GM18858 (cell line): Measurements from ENCODE around the gene RD3L.
"Not testable (repeated sequence)": the region's sequence is repeated elsewhere in the genome, so short reads cannot be mapped to it uniquely, and the experiment has no call there.

Source experiments
- ATAC-seq: cut with Tn5 transposase; IDR thresholded peaks from one replicate; pipeline ENCODE4 v1.9.1; 2021; ENCODE audit not compliant: unreplicated experiment

The RD3L gene

DNA sequence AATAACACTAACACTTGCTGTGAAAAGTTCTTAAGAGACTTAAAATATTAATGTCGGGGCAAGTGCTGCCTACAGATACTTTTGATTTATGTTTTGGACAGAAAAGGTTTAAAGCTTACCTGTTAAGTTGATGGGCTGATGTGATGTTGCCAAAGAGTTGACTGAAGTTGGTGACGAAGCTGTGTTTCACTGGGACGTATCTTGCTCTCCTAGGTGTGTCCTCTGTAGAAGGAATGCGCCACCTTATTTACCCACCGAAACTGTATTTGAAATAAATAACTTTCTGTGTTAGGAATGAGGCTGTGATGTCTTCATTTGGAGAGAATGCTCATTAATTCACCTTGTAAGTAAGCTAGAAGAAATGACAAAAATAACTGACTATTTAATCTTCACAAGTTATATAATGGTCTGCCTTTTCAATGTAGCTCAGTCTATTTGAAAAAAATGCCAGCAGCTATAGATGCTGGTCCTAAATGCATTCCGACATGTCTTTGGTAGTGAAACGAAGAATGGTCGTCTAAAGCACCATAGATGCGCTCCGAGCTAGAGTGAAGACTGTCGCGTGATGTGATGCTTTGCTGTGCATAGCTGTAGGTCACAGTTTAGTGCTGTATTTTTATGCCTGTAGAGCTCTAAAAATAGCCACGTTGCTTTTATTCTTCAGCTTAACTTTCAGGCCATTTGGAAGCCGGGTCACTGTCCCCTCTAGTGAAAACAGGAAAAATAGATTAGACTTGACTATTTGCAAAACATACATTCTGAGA lies at the start of gene RD3L:
Gene RD3L (minus strand): TSS at position 557 of the 764 bp plus-strand sequence. CDS start 834 bp downstream, outside the sequence.
- no peak for ATAC-seq

DNA sequence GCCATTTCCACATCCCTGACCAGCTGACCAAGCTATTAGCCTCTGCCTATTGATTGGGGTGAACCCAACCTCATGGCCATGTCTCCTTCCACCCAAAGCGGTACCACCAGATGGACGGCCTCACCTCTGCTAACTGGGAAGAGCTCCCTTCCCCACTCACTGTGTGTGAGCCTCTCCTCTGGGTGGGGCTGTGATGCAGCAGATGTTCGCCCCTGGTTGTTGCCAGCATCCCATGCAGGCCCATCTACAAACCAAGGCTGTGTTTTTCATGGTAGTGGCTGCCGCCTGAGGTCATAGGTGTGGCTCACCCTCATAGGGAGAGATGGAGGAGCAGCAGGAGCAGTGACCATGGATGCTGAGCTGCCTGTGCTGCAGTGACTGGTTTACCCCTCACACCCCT lies 47.6 kb upstream of the RD3L start:
- no peak for ATAC-seq

DNA sequence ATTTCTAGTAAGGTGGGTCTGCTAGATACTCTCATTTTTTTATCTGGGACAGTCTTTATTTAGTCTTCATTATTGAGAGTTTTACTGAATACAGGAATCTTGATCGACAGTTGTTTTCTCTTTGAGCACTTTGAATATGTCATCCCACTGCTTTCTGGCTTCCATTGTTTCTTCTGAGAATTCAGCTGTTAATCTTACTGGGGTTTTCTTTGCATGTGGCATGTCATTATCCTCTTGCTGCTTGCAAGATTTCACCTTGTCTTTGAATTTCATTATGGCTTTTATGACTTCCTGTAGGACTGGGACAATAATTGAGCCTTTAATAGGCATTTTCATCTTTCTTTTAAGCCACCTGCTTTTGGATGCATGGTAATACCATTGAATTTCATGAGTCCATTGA lies 46.7 kb upstream of the RD3L start:
- no peak for ATAC-seq

DNA sequence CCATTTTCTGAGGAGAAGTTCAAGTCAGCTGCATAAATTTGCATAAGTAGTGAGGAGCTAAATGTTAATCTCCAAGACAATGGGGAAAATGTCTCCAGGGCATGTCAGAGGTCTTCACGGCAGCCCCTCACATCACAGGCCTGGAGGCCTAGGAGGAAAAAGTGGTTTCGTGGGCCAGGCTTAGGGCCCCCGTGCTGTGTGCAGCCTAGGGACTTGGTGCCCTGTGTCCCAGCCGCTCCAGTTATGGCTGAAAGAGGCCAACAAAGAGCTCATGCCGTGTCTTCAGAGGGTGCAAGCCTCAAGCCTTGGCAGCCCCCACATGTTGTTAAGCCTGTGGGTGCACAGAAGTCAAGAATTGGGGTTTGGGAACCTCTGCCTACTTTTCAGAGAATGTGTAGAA lies 41.9 kb upstream of the RD3L start:
- ATAC-seq = no peak

GRCh38 chr14:103980623-103981238 lies 38.4 kb upstream of the RD3L start:
- ATAC-seq = not testable (repeated sequence)

DNA sequence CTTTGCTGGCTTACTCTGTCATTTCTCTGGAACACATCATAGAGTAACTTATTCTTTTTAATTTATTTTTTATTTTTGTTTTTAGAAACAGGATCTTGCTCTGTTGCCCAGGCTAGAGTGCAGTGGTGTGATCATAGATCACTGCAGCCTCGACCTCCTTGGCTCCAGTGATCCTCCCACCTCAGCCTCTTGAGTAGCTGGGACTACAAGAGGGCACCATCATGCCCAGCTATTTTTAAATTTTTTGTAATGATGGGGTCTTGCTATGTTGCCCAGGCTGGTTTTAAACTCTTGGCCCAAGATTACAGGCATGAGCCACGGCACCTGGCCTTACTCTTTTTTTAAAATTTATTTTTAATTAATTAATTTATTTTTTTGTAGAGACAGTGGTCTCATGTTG lies 32.2 kb upstream of the RD3L start:
- ATAC-seq = no peak

- no peak for ATAC-seq
Measured at GRCh38 chr14:103973354-103973753, 31.0 kb upstream of the RD3L start.

GRCh38 chr14:103969961-103970360 lies 27.6 kb upstream of the RD3L start:
- no peak for ATAC-seq

DNA sequence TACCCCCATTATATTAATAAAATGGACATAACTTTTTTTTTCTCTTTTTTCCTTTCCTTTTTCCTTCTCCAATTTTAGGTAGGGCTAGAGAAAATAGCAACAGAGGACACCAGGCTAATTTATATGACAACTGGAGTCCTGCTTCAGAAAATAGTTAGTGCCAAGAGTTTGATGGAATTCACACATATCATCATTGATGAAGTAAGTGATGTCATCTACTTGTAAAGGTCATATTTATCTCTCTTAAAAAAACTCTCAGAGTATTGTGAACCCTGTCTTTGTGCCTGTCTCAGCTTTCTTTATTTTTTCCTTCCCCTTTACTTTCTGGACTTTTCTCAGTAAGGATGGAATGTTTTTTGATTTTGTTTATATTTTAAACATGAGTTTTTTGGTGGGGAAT lies 24.3 kb upstream of the RD3L start:
- no peak for ATAC-seq

DNA sequence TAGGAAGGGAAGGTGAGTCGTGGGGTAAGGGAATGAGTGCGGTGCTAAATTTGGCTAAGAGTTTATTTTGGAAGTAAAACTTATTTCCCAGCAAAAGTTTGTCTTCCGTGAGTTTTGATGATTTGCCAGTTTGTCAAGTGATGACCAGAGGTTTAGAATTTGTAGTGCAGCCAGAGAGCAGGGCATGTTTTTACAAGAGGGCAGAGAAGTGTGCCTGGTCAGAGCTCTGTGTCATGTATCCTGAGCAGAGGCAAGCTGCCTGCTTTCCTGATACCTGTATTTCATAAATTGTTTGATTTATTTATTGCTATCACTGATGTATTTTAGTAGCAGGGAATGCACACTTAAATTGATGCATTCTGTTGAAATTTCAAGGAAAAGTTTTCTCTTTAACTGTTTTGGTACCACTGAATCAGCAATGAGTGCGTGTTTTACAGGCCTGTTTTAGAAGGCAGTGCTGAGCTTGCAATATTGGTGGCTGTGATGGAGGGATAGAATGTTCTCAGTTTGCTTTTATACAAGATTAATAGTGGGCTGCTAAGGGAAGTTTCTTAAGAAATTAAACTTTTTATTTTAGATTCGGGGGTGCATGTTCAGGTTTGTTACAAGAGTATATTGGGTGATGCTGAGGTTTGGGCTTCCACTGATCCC lies 19.7 kb upstream of the RD3L start:
- no peak for ATAC-seq

GRCh38 chr14:103960457-103961055 lies 18.2 kb upstream of the RD3L start:
- ATAC-seq = no peak

DNA sequence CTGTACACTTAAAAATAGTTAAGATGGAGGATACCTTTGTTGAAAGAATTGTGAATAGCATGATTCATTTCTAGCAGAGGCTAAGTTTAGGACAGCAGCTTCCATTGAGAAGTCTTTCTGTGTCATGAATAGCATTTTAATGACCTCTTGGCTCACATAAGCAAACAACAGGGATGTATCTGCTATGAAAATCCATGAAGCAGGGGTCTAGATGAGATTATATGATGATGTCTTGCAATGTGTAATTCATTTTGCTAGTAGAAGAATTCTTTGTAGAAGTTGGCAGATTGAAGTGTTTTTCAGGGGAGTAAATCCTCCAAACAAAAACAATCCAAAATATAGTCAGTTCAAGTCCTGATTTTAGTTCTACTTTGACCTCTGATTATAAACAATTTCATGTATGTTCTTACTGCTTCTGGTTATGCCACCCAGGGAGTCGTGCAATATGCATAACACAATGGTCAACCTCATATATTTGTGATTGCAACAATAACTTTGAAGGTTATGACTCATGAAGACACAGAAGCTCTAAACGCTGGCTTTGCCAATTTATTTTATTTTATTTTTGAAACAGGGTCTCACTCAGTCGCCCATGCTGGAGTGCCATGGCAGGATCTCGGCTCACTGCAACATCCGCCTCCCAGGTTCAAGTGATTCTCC lies 6.9 kb upstream of the RD3L start:
- ATAC-seq = no peak

DNA sequence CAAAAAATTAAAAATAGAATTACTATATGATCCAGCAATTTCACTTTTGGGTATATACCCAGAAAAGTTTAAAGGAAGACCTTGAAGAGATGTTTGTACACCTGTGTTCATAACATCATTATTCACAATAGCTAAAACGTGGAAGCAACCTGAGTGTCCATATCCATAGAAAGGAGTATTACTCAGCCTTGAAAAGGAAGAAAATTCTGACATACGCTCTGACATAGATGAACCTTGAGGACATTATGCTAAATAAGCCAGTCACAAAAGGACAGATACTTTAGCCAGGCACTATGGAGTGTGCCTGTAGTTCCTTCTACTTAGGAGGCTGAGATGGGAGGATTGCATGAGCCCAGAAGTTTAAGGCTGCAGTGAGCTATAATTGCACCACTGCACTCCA lies 6.1 kb upstream of the RD3L start:
- ATAC-seq = no peak

GRCh38 chr14:103946975-103947374 lies 4.6 kb upstream of the RD3L start:
- no peak for ATAC-seq

GRCh38 chr14:103943673-103944072 lies 1.3 kb upstream of the RD3L start:
- ATAC-seq = no peak

DNA sequence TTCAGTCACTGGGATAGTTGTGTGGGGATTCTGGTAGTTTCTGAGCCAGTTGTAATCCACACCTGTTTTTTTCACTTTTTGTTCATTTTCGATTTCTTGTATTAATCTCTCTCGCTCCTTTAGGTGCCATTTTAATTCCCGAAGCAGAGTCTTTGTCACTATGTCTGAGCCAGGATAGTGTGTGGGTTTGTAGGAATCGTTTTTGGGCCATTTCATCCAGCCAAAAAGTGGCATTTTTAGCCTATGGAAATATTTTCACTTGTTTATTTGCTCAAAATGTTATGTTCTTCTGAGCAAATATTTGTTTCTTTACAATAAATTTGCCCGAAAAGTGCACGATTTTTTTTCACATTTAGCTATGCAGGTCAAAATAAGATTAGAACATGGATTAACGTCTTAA lies 867 bp downstream of the RD3L start:
- ATAC-seq = no peak

DNA sequence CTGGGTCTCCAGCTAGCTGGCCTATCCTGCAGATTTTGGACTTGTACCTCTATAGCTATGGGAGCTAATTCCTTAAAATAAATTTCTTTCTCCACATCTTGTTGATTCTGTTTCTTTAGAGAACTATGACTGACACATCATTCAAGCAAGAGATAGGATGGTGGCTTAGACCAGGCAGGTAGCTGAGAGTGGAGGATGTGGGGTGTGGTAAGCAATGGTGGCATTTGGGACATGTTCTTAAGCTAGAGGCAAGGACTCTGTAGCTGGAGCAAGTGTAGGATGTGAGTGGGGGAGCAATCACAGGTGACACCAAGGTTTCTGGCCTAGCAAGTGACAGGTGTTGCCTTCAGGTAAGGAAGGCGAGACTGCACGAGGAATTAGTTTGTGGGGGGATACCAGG lies 7.2 kb downstream of the RD3L start:
- no peak for ATAC-seq

DNA sequence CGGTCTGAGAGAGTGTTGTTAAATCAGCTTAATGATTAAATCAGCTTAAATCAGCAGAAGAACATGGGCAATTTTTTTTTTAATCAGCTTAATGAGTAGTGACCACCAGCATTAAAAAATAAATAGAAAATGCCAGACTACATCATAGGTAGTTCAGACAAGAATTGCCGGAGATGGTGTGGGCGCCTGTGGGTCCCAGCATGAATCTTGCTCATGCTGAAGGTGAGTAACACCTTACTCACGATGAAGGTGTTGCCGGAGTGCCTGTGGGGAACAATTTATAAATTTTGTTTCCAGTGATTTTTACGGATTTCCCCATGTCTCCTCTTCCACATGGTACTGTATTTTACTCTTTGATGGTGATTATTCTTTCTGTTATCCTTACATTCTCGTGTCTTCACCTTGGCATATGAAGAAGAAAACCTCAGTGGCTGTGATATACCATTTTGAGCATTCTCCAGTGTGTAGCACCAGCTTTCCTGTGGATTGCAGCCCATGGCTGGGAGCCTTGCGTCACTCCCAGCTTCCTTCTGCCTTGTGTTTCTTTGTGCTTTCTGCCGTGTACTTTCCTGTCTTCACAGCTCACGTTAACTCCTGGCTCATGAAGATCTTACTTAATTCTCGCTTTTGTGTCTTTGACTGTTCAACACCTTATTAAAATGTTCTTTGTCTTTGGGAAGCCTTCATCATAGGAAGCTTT lies 9.4 kb downstream of the RD3L start:
- ATAC-seq = no peak

GRCh38 chr14:103931422-103931821 lies 10.9 kb downstream of the RD3L start:
- ATAC-seq = no peak

DNA sequence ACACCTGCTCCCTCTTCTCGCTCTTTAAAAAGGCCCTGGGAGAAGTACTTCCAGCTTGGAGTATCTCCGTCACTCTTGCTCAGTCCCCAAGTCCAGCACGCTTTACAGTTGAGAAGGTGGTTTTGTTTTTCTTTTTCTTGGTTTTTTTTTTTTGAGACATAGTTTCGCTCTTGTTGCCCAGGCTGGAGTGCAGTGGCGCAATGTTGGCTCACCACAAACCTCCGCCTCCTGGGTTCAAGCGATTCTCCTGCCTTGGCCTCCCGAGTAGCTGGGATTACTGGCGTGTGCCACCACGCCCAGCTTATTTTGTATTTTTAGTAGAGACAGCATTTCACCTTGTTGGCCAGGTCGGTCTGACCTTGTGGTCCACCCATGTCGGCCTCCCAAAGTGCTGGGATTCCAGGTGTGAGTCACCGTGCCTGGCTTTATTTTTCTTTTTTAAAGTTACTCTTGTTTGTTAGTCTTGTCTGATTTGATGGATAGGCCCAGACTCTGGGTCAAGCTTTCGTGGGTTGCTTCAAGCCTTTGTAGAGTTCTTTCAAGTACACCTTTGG lies 12.2 kb downstream of the RD3L start:
- no peak for ATAC-seq
